HTR-8/SVneo (cell line): ENCODE data around the gene ERH.
"Not testable (repeated sequence)": the region's sequence is repeated elsewhere in the genome, so short reads cannot be mapped to it uniquely, and the experiment has no call there.

Experiments
- DNase-seq: peaks from one replicate; pipeline ENCODE4 v3.0.0; 2011; ENCODE audit warnings: low spot score, mixed read lengths; ENCODE audit not compliant: insufficient read length
- FAIRE-seq: peaks from 2 replicates; lab custom pipeline; 2011; peaks lifted over from hg19 to GRCh38; lab: Jason Lieb, UNC

ERH gene

DNA sequence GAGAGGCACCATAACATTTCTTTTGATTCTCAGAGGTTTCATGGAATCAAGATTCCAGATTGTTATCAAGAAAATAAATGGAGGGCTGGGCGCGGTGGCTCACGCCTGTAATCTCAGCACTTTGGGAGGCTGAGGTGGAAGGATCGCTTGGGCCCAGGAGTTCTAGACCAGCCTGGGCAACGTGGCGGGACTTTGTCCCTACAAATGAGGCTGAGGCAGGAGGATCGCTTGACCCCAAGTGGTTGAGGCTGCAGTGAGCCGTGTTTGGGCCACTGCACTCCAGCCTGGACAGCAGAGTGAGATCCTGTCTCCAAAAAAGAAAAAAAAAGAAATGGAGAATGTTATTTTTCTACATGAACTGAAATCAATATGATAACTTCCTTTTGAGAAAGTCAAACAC is 1.7 kb upstream of the ERH start:
- DNase-seq (no peak), FAIRE-seq (no peak)

DNA sequence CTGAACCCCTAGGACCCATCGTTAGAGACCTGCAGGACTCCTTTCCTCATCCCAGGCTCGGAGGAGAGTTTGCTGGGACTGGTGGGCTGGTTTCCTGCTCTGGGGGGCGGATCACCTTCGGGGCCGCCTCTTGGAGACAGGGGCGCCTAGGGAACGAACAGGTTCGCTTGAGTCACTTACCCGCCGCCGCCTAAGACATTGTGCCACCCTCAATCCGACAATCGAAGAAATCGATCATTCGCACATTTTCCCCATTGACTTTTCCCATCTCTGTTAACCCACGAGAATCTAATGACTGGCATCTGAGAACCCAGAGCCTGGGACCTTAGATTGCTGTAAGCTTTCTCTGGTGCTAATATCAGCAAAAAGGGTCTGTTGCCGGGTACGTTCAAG is 715 bp upstream of the ERH start:
- FAIRE-seq (no peak), DNase-seq (no peak)

DNA sequence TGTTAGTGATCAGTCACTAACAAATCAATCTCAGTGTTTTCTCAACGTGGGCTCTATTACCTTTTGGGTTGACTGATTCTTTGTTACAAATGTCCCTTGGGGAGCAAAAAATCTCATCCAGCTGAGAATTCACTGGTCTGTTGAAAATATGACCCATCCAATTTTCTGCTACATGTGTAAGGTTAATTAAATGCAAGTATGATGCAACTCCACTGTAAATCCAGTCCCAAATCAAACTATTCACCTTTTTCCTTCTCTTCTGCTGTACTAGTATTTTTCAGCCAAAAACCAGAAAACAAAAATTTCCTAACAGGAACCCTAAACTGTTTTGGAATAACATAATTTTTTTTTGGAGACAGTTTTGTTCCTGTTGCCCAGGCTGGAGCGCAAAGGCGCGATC is 2.2 kb downstream of the ERH start:
- FAIRE-seq, result peak; percentile 72
- DNase-seq, result no peak

DNA sequence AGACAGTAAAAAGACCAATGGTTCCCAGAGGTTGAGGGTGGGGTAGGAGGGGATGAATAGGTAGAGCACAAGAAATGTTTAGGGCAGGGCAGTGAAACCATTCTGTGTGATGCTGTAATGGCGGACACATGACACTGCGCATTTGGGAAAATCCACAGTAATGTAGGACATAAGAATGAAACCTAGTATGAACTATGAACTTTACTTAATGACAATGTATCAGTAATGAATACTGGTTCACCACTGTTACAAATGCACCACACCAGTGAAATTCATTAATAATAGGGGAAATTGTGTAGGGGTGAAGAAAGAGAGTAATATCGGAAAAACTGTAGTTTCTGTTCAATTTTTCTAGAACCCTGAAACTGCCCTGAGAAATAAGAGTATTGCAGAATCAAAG is 5.6 kb downstream of the ERH start:
- no peak for DNase-seq
- FAIRE-seq, result peak; percentile 28

DNA sequence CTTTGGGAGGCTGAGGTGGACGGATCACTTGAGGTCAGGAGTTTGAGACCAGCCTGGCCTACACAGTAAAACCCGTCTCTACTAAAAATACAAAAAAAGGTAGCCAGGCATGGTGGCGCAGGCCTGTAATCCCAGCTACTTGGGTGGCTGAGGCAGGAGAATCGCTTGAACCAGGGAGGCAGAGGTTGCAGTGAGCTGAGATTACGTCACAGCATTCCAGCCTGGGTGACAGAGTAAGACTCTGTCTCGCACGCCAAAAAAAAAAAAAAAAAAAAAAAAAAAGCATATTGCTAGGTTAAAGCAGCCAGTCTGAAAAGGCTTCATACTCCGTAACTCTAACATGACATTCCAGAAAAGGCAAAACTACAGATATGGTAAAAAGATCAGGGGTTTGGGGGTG is 6.7 kb downstream of the ERH start:
- DNase-seq, FAIRE-seq: not testable (repeated sequence)

DNA sequence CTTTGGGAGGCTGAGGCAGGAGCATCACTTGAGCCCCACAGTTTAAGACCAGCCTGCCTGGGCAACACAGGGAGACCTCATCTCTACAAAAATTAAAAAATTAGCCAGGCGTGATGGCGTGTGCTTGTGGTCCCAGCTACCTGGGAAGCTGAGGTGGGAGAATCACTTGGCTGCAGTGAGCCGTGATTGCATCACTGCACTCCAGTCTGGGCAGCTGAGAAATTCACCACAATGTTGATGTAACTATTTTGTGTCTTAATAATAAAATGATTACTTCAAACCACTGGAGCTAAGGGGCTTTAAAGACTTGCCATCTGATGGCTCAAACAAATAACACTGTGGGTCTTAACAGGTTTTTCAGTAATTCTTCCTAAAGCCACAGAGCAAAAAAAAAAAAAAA is 10.8 kb downstream of the ERH start:
- no peak for DNase-seq
- peak; percentile 79 for FAIRE-seq

DNA sequence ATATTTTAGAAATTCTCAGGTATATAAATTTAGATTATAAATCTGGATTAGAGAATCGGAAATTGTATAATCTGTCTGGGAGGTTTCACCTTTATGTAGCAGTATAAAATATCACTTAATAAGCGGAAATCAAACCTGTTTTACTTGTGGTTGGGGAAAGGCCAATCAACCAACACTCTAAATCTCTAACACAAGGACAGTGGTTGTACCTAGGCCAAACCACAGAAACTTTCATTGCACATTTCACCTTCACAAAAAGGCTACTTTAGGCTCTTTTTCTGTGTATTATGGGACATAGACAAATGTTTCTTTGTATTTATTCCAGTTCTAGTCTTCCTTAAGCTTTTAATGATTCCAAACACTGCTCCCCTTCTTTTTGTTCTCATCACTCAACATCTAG is 19.8 kb downstream of the ERH start:
- FAIRE-seq (no peak), DNase-seq (no peak)

DNA sequence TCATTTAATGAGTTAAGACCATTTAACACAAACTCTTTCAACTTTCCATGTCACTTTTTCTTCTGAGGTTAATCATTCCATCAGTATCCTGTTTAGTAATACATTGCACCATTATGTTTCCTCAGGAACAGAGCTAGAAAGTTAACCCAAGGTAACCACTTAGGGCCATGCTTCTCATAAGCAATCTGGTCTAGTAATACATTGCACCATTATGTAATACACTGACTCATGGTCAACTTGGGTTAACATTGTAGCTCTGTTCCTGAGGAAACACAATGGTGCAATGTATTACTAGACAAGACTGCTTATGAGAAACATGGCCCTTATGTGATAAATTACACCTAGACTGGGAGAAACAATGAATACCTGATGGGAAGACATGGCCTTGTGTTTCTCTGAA is 21.7 kb downstream of the ERH start:
- FAIRE-seq (peak; percentile 96), DNase-seq (no peak)

DNA sequence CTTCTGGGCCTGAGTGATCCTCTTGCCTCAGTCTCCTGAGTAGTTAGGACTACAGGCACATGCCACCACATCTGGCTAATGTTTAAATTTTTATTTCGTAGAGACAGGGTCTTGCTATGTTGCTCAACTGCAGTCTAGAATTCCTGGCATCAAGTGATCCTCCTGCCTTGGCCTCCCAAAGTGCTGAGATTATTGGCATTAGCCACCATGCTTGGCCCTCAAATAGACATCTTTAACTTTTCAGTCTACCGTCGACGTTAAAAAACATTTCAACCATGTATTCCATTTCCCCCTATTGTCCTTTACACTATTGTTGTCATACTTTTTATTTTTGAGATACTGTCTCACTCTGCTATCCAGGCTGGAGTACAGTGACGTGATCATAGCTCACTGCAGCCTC is 22.4 kb downstream of the ERH start:
- FAIRE-seq (peak; percentile 28), DNase-seq (no peak)

DNA sequence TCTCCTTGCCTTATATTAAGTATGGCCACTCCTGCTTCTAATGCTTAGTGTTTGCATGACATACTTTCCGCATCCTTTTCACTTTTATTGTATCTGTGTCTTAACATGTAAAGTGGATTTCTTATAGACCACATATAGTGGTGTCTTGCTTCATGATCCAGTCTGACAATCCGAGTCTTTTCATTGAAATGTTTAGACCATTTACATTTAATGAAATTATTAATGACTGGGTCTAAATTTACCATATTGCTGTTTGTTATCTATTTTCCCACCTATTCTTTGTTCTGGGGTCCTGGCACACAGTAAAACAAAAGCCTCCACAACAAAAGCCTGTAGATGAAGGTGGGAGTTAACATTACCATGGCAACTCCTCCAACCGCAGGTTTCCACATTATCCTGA is 22.9 kb downstream of the ERH start:
- no peak for FAIRE-seq

DNA sequence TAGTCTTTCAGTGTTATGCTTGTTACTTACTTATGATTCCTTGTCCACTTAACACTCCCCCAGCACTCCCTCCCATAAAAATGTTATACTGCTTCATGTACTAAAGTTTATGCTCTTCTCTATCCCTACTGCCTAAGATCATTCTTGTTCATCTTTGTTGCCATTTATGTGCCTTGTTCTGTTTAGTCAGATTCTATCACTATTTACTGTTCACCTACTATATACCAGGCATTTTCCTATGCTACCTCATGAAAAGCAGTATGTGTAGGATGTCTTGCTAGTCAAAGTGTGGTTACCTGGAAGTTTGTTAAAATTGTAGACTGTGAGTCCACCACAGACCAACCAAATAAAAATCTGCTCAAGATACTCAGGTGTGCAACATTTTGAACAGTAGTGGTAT is 23.9 kb downstream of the ERH start:
- DNase-seq (no peak), FAIRE-seq (peak; percentile 49)

More for the DNA sequence above, 22.9 kb downstream of the ERH start:
- DNase-seq, result no peak

DNA sequence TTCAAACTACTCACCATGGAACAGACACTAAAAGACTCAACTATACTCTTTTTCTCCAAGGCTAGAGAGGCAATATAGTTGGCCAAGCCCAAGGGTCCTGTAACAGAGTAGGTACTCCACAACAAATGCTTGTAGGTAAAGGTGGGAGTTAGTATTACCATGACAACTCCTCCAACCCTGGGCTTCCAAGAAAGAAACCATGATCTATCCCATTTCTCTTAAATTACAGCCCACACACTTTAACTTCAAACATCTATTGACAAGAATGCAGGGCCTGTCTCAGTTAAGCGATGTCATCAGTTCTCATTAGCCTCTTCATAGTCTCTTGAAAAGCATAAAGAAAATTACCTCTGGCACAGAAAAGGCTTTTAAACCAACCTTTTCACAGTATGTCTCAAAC is 25.0 kb downstream of the ERH start:
- FAIRE-seq (no peak), DNase-seq (no peak)

DNA sequence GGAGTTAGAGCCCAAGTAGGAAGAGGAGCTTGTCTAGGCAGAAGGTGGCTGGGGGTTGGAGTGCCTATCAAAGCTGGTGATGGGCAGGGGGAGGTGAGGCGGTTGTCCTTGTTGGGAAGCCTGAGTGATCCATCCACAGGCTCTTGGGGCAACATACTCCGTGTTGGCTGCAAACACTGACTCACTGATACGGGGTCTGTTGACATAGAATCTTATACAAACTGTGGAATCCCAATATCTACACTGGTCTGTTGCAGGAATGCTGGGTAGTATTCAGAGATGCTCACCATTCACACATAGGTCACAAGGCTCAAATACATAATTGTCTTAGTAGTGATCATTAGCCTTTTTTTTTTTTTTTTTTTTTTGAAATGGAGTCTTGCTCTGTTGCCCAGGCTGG is 26.0 kb downstream of the ERH start:
- FAIRE-seq (no peak), DNase-seq (no peak)

DNA sequence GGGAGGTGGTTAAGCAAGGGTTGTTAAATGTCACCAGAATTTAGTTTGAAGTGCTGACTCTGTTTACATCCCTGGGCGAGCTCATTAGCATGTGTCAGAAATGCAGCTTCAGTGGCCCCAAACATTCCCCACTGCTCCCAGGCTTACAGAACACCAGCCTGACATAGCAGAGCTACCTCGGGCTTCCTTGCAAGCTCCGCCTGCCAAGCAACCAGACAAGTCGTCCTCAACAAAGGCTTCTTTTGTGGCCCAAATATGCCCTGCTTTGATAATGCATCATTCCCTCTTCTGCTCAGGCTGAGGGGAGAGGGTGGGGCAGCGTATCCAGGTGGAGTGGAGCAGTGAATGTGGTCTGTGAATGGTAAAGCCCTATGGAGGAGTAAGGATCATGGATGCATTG is 28.0 kb downstream of the ERH start:
- peak; percentile 85 for FAIRE-seq

DNA sequence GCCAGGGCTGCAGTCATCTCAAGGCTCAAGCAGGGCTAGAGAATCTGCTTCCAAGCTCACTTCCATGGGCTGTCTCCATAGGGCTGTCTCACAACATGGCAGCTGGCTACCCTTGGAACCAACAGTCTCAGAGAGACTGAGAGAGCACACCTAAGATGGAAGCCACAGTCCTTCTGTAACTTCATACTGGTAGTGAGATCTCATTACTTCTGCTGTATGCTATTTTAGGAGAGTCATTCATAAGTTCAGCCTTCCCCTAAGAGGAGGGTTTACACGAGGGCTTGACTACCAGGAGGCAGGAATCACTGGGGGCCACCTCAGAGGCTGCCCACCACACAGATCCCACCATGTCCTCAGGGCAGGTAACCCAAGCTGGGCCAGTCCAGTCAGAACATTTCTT is 29.7 kb downstream of the ERH start:
- DNase-seq (no peak), FAIRE-seq (peak; percentile 9)

More for the DNA sequence above, 28.0 kb downstream of the ERH start:
- DNase-seq, result no peak

DNA sequence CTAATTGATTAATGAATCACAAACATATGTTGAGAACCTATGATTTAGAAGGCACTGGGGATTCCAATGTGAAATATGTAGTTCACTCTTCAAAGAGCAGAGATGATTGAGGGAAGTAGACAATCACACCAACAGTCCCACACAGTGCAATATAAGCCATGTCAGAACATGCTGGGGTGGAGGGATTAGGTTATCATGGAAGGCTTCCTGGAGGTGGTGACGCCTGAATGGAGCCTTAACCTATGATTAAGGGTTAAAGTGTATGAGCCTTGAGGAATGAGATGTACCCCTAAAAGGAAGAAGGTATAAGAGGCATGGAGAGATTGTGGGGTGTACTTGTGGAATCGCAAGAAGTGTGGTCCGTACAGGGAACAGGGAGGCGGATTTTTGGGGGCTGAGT is 31.3 kb downstream of the ERH start:
- DNase-seq, result no peak
- peak; percentile 91 for FAIRE-seq

DNA sequence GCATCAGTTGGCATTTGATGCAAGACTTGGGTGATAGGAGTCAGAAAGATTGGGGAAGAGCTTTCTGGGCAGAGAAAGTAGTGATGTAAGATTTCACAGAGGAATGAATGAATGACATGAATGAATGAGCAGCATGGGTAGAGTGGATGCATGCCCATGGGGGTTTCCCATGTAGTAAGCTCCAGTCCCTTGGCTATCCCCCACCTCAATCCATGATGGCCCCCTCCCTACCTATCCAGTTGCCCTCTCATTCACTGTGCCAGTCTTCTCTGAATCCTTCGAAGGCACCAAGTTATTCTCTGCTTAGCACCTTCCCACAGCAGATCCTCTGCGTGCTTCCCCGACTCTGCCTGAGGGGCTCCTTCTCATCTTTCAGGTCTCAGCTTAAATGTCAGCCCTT is 32.0 kb downstream of the ERH start:
- FAIRE-seq (no peak), DNase-seq (no peak)

DNA sequence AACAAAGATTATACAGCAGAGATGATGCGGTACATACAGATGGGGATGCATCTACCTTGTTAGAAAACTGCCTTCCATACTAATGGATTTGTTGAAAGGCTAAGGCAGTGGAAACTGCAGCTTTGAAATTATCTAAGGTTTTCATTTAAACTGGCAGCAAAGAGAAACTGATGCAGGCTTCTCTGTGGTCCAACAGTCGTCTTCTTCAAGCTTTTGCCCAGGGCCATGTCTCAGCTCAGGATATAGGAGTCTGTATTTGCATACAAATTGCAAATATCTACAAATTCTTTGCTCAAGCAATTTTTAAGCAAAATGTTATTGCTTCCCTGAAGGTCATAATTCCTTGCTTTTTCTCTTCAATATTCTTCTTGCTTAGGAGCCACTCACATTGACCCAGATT is 33.7 kb downstream of the ERH start:
- DNase-seq, result no peak
- FAIRE-seq, result no peak

DNA sequence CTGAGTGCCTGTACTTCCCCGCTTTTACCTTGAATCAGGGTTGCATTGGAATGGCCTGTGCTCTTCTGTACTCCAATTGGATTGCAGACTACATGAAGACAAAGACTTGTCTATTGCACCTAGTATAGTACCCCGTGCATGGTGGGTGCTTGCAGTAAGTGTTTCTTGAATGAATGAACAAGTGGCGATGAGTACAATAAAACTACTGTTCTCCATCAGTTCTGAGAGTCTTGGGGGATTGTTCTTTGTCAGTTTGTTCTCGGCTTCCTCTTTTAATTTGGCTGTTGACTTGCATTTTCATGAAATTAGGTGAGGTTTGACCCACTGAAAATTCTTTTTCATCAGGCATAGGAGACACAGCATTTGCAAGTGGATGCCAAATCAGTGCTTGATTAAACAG is 34.1 kb downstream of the ERH start:
- no peak for DNase-seq
- FAIRE-seq, result peak; percentile 95

DNA sequence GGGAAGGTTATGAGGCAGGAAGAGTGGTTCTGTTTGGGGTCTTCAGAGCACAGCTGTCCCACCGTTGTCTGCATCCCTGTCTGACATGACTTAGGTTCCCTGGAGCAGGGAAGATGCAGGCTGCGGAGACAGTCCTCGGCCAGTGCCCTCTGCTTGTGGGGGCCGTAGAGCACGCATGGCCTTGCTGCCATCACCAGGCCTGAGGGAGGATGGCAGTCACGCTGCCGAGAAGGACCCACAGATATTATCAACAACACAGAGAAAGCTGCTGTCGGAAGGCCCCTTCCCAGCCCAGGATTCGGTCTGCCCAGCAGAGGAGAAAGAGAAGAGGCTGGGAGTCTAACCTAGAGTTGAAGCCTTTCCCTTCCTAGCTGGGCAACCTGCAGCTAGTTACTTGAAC is 35.0 kb downstream of the ERH start:
- no peak for DNase-seq
- peak; percentile 89 for FAIRE-seq

DNA sequence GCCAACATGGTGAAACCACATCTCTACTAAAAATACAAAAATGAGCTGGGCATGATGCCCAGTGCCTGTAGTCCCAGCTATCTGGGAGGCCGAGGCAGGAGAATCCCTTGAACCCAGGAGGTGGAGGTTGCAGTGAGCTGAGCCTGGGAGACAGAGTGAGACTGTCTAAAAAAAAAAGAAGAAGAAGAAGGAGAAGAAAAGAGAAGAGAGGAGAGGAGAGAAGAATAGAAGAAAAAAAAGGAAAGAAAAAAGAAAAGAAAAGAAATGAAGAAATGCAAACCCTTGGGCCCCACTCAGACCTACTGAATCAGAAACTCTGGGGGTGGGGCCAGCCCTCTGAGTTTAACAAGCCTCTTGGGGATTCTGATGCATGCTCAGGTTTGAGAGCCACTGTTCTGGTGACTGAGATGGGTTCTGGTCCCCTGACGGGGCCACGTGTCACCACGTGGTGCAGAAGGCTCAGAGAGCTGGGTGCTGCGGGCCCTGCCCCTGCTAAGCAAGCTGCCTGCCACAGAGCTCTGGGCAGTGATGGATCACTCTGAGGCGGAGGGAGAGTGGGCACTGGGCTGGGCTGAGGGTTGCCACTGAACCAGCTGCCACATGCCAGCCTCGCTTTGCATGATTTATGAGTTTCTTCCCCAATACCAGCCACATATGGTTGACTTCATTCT is 37.5 kb downstream of the ERH start:
- DNase-seq (no peak), FAIRE-seq (no peak)

DNA sequence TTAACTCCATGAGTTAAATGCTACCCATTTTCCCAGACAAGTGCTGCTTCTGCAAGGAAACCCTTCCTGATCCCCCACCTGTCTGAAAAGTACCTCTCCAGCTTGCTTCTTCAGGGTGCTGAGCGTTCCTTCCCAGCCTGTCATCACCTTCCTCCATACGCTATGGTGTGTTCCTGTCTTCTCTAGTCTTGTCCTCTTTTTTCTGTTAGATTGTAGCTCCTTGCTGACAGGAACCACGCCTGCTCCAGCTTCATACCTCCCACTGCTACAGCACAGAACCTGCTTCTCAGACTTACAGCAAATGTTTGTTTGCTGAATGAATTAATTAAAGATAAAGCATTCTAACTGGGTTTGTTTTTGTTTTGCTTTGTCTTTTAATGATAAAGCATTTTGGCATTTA is 39.1 kb downstream of the ERH start:
- DNase-seq, result no peak
- peak; percentile 90 for FAIRE-seq
